Astrocyte (in vitro differentiated cells and primary cell): Measurements from ENCODE around the gene ZNF385D.

ENCODE experiments used
- CTCF ChIP-seq: IDR thresholded peaks from 2 replicates; pipeline ENCODE4 v1.5.1; 2011; ENCODE audit warnings: low read depth, mild to moderate bottlenecking, inconsistent platforms, low read length, moderate library complexity; ENCODE audit not compliant: insufficient read depth
- EZH2 ChIP-seq: IDR thresholded peaks from 2 replicates; pipeline ENCODE4 v1.6.1; 2012; ENCODE audit warnings: mild to moderate bottlenecking, low read length, inconsistent platforms; ENCODE audit not compliant: insufficient read depth

GRCh38 chr3:21426920-21427319, 324.1 kb downstream of the ZNF385D start:
- TF ChIP-seq CTCF = no peak
- TF ChIP-seq EZH2 = no peak
